Measurements from ENCODE around the gene ZNF319. TPM values are rescaled to one million over a fixed set of nuclear protein-coding genes. Genes with fewer than 3 reads are reported as not detected.

ZNF319 gene
- polyA plus RNA-seq, 1 donor (not counting 4 experiments of a cell fraction or from before 2014, with no cell fraction given), result 3.3 TPM

- TF ChIP-seq EZH2 (IDR thresholded peaks at IDR 0.05; ENCODE audit: low read length), result no peak
- TF ChIP-seq CTCF (optimal IDR thresholded peaks at IDR 0.05 in 1 of 3, IDR thresholded peaks at IDR 0.05 in 1 of 3, conservative IDR thresholded peaks at IDR 0.05 in 1 of 3; ENCODE audit: extremely low read depth in 1 of 3, insufficient read depth in 2 of 3, low read length in 3 of 3), result no peak
- Histone ChIP-seq H3K9me3 (ENCODE audit: control insufficient read depth, low read depth, low read length) (no peaks in the 10 kb centered on the region), H3K79me2 (ENCODE audit: control insufficient read depth, insufficient read depth, low read length) (no peaks in the 10 kb centered on the region), H3K4me1 (ENCODE audit: control insufficient read depth, extremely low read depth, insufficient read depth, low read length) (peaks cover 4% of the 10 kb centered on the region), H3K9ac (ENCODE audit: control insufficient read depth, extremely low read depth, insufficient read depth, low read length) (no peak overlapping the region), H2AFZ (ENCODE audit: control insufficient read depth, low read length) (no peak overlapping the region), H3K4me3 (ENCODE audit: control insufficient read depth in 2 of 3, extremely low read depth in 1 of 3, insufficient read depth in 2 of 3, low read depth in 1 of 3, low read length in 3 of 3) (no peak overlapping the region), H3K4me2 (ENCODE audit: control insufficient read depth, extremely low read depth, insufficient read depth, low read depth, low read length) (no peak overlapping the region), H4K20me1 (ENCODE audit: control insufficient read depth, extremely low read depth, insufficient read depth, low read length) (no peaks in the 10 kb centered on the region), H3K36me3 (ENCODE audit: control insufficient read depth in 2 of 2, extremely low read depth in 1 of 2, insufficient read depth in 2 of 2, low read length in 2 of 2) (no peaks in the 10 kb centered on the region), H3K27ac (ENCODE audit: control insufficient read depth, insufficient read depth, low read length) (no peak overlapping the region), H3K27me3 (ENCODE audit: control insufficient read depth, extremely low read depth, insufficient read depth, low read length) (no peaks in the 10 kb centered on the region), H3K9me1 (ENCODE audit: control insufficient read depth, extremely low read depth, insufficient read depth, low read length) (no peaks in the 10 kb centered on the region)
- FAIRE-seq, result no peak
- dilution Hi-C loops (cut with MboI; ENCODE audit: extremely low pct_ligation_motif_present, low sequenced_read_pairs), result no loop called here
- DNase-seq (ENCODE audit: low read depth, low spot score), result no peak
These were observed 30.7 kb upstream of the ZNF319 start for GRCh38 chr16:58031016-58031800.

GRCh38 chr16:58030136-58030840 is 29.8 kb upstream of the ZNF319 start:
- Histone ChIP-seq H3K4me1 (ENCODE audit: control insufficient read depth, extremely low read depth, insufficient read depth, low read length) (peaks cover 5% of the 10 kb centered on the region), H2AFZ (ENCODE audit: control insufficient read depth, low read length) (no peak overlapping the region), H3K27ac (ENCODE audit: control insufficient read depth, insufficient read depth, low read length) (no peak overlapping the region), H3K9ac (ENCODE audit: control insufficient read depth, extremely low read depth, insufficient read depth, low read length) (no peak overlapping the region), H3K79me2 (ENCODE audit: control insufficient read depth, insufficient read depth, low read length) (no peaks in the 10 kb centered on the region), H3K4me2 (ENCODE audit: control insufficient read depth, extremely low read depth, insufficient read depth, low read depth, low read length) (no peak overlapping the region), H3K9me1 (ENCODE audit: control insufficient read depth, extremely low read depth, insufficient read depth, low read length) (no peaks in the 10 kb centered on the region), H3K4me3 (ENCODE audit: control insufficient read depth in 2 of 3, extremely low read depth in 1 of 3, insufficient read depth in 2 of 3, low read depth in 1 of 3, low read length in 3 of 3) (no peak overlapping the region), H3K9me3 (ENCODE audit: control insufficient read depth, low read depth, low read length) (no peaks in the 10 kb centered on the region), H3K36me3 (ENCODE audit: control insufficient read depth in 2 of 2, extremely low read depth in 1 of 2, insufficient read depth in 2 of 2, low read length in 2 of 2) (no peaks in the 10 kb centered on the region), H3K27me3 (ENCODE audit: control insufficient read depth, extremely low read depth, insufficient read depth, low read length) (no peaks in the 10 kb centered on the region), H4K20me1 (ENCODE audit: control insufficient read depth, extremely low read depth, insufficient read depth, low read length) (no peaks in the 10 kb centered on the region)
- no peak for FAIRE-seq
- TF ChIP-seq EZH2 (IDR thresholded peaks at IDR 0.05; ENCODE audit: low read length) (no peak), CTCF (optimal IDR thresholded peaks at IDR 0.05 in 1 of 3, IDR thresholded peaks at IDR 0.05 in 1 of 3, conservative IDR thresholded peaks at IDR 0.05 in 1 of 3; ENCODE audit: extremely low read depth in 1 of 3, insufficient read depth in 2 of 3, low read length in 3 of 3) (no peak)
- dilution Hi-C loops (cut with MboI; ENCODE audit: extremely low pct_ligation_motif_present, low sequenced_read_pairs), result no loop called here
- DNase-seq (ENCODE audit: low read depth, low spot score), result no peak

Data from keratinocyte (primary cell).